ENCODE data around the gene PODNL1. TPM values are rescaled to one million over a fixed set of nuclear protein-coding genes. Genes with fewer than 3 reads are reported as not detected.

Gene PODNL1
- polyA plus RNA-seq, 1 donor (not counting 4 experiments of a cell fraction or from before 2014, with no cell fraction given): 1.0 TPM

DNA sequence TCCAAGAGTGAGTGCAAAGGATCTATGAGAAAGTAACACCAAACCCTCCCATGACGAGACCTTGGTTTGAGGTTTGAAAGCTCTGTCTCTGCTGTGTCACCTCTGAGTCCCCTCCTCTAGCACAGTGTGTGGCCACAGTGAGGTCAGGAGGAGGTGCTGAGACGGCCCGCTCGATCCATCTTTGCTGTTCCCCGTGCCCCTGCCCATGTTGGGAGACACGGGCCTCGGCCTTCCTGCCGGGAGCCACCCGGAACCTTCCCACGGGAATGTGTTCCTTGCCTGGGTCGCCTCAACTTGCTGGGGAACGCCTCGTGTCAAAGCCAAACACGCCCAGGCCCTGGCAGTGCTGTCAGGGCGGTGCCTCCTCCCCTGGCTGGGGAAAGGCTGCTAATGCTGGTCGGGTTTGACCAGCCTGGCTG, 51.2 kb downstream of the PODNL1 start:
- peak overlapping the region in 2 of 3 experiments; percentile 25 to 36 for H3K4me3 ChIP-seq (ENCODE audit: control insufficient read depth in 2 of 3, extremely low read depth in 1 of 3, insufficient read depth in 2 of 3, low read depth in 1 of 3, low read length in 3 of 3)
- H3K9ac ChIP-seq (ENCODE audit: control insufficient read depth, extremely low read depth, insufficient read depth, low read length): peak overlapping the region; percentile 58
- H3K79me2 ChIP-seq (ENCODE audit: control insufficient read depth, insufficient read depth, low read length): no peaks in the 10 kb centered on the region
- DNase-seq (ENCODE audit: low read depth, low spot score) (no peak), FAIRE-seq (peak; percentile 91)
- H3K36me3 ChIP-seq (ENCODE audit: control insufficient read depth in 2 of 2, extremely low read depth in 1 of 2, insufficient read depth in 2 of 2, low read length in 2 of 2): no peaks in the 10 kb centered on the region
- H2AFZ ChIP-seq (ENCODE audit: control insufficient read depth, low read length): peak overlapping the region; percentile 84
- dilution Hi-C loops (cut with MboI; ENCODE audit: extremely low pct_ligation_motif_present, low sequenced_read_pairs): no loop called here
- no peaks in the 10 kb centered on the region for H4K20me1 ChIP-seq (ENCODE audit: control insufficient read depth, extremely low read depth, insufficient read depth, low read length)
- H3K9me1 ChIP-seq (ENCODE audit: control insufficient read depth, extremely low read depth, insufficient read depth, low read length): no peaks in the 10 kb centered on the region
- no peak for TF ChIP-seq EZH2 (IDR thresholded peaks at IDR 0.05; ENCODE audit: low read length)
- TF ChIP-seq, protein P1, sequence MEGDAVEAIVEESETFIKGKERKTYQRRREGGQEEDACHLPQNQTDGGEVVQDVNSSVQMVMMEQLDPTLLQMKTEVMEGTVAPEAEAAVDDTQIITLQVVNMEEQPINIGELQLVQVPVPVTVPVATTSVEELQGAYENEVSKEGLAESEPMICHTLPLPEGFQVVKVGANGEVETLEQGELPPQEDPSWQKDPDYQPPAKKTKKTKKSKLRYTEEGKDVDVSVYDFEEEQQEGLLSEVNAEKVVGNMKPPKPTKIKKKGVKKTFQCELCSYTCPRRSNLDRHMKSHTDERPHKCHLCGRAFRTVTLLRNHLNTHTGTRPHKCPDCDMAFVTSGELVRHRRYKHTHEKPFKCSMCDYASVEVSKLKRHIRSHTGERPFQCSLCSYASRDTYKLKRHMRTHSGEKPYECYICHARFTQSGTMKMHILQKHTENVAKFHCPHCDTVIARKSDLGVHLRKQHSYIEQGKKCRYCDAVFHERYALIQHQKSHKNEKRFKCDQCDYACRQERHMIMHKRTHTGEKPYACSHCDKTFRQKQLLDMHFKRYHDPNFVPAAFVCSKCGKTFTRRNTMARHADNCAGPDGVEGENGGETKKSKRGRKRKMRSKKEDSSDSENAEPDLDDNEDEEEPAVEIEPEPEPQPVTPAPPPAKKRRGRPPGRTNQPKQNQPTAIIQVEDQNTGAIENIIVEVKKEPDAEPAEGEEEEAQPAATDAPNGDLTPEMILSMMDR (optimal IDR thresholded peaks at IDR 0.05 in 1 of 3, IDR thresholded peaks at IDR 0.05 in 1 of 3, conservative IDR thresholded peaks at IDR 0.05 in 1 of 3; ENCODE audit: extremely low read depth in 1 of 3, insufficient read depth in 2 of 3, low read length in 3 of 3): no peak
- peak overlapping the region; percentile 12 for H3K27ac ChIP-seq (ENCODE audit: control insufficient read depth, insufficient read depth, low read length)
- H3K4me1 ChIP-seq (ENCODE audit: control insufficient read depth, extremely low read depth, insufficient read depth, low read length): peaks cover 19% of the 10 kb centered on the region
- peak overlapping the region; percentile 85 for H3K4me2 ChIP-seq (ENCODE audit: control insufficient read depth, extremely low read depth, insufficient read depth, low read depth, low read length)
- H3K27me3 ChIP-seq (ENCODE audit: control insufficient read depth, extremely low read depth, insufficient read depth, low read length): peaks cover 8% of the 10 kb centered on the region
- no peaks in the 10 kb centered on the region for H3K9me3 ChIP-seq (ENCODE audit: control insufficient read depth, low read depth, low read length)

DNA sequence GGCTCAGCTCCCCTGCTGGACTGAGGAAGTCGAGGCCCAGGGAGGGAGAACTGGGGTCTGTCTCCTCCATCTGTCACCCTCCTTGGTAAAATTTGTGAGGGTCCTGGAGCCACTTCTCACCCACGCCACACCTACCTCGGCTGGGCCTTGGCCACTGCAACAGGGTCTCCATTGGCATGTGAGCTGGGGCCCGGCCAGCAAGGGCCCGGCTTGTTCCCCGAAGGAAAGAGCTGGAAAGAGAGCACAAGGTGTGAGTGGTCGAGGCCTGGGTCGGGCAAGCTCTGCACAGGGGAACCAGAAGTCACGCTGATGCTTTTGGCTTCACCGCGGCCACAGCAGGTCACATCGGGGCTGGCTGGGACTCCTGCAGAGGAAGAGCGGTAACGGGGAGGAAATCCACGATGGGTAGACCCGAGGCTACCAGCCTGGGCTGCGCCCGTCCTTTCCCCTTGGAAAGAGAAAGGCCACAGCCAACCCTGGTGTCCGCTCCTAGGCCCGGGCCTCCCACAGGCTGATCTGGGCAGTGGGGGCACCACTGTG, 52.3 kb downstream of the PODNL1 start:
- Histone ChIP-seq H3K9me1 (ENCODE audit: control insufficient read depth, extremely low read depth, insufficient read depth, low read length) (no peaks in the 10 kb centered on the region), H2AFZ (ENCODE audit: control insufficient read depth, low read length) (no peak overlapping the region), H4K20me1 (ENCODE audit: control insufficient read depth, extremely low read depth, insufficient read depth, low read length) (no peaks in the 10 kb centered on the region), H3K27me3 (ENCODE audit: control insufficient read depth, extremely low read depth, insufficient read depth, low read length) (peaks cover 8% of the 10 kb centered on the region), H3K9ac (ENCODE audit: control insufficient read depth, extremely low read depth, insufficient read depth, low read length) (no peak overlapping the region), H3K79me2 (ENCODE audit: control insufficient read depth, insufficient read depth, low read length) (no peaks in the 10 kb centered on the region), H3K4me3 (ENCODE audit: control insufficient read depth in 2 of 3, extremely low read depth in 1 of 3, insufficient read depth in 2 of 3, low read depth in 1 of 3, low read length in 3 of 3) (no peak overlapping the region), H3K4me1 (ENCODE audit: control insufficient read depth, extremely low read depth, insufficient read depth, low read length) (peaks cover 22% of the 10 kb centered on the region), H3K27ac (ENCODE audit: control insufficient read depth, insufficient read depth, low read length) (no peak overlapping the region), H3K4me2 (ENCODE audit: control insufficient read depth, extremely low read depth, insufficient read depth, low read depth, low read length) (no peak overlapping the region), H3K36me3 (ENCODE audit: control insufficient read depth in 2 of 2, extremely low read depth in 1 of 2, insufficient read depth in 2 of 2, low read length in 2 of 2) (no peaks in the 10 kb centered on the region), H3K9me3 (ENCODE audit: control insufficient read depth, low read depth, low read length) (no peaks in the 10 kb centered on the region)
- dilution Hi-C loops (cut with MboI; ENCODE audit: extremely low pct_ligation_motif_present, low sequenced_read_pairs): no loop called here
- TF ChIP-seq, protein P1 (optimal IDR thresholded peaks at IDR 0.05 in 1 of 3, IDR thresholded peaks at IDR 0.05 in 1 of 3, conservative IDR thresholded peaks at IDR 0.05 in 1 of 3; ENCODE audit: extremely low read depth in 1 of 3, insufficient read depth in 2 of 3, low read length in 3 of 3): no peak
- TF ChIP-seq EZH2 (IDR thresholded peaks at IDR 0.05; ENCODE audit: low read length): no peak
- no peak for FAIRE-seq
- DNase-seq (ENCODE audit: low read depth, low spot score): no peak

Measured in keratinocyte (primary cell).